Activated T-cell treated with anti-CD3 and anti-CD28 coated beads for 1 hour (primary cell): ENCODE data around the gene MKI67.
"Not testable (repeated sequence)": the region's sequence is repeated elsewhere in the genome, so short reads cannot be mapped to it uniquely, and the experiment has no call there.

Source experiments
- DNase-seq: peaks from one replicate; pipeline ENCODE4 v3.0.0-alpha.2; 2020; ENCODE audit warnings: low read depth

MKI67 gene

GRCh38 chr10:128103229-128103714, 23.0 kb downstream of the MKI67 start:
- DNase-seq: no peak

DNA sequence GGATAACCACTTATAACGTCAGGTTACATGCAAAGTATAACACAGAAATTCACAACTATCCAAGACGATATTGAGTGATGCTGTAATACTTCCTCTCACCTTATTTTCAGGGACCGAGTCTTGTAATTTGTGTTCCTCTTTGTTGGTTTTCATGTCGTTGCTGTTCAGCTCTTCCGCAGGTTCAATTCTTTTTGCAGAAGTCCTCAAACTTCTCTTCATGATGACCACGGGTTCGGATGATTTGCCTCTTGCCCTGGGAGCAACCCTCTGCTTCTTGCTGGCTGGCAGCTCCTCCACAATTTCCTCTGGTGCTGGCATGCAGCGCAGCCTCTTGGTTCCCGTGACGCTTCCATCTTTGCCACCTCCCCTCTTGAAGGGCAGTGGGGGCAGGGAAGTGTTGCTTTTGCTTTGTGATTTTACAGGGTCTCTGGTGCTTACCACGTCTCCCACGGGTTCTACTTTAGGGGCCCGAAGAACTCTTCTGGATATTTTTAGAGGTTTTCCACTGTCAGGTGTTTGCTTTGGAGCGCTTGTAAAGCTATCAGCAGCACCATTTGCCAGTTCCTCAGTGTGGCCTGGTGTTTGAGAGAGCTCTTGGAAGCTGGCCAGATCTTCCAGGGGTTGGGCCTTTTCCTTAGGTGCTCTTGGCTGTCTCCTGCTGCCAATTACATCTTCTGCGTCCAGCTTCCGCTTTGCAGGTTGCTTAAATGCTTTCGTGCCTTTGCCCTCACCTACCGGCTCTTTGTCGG, 23.6 kb downstream of the MKI67 start:
- DNase-seq: no peak

DNA sequence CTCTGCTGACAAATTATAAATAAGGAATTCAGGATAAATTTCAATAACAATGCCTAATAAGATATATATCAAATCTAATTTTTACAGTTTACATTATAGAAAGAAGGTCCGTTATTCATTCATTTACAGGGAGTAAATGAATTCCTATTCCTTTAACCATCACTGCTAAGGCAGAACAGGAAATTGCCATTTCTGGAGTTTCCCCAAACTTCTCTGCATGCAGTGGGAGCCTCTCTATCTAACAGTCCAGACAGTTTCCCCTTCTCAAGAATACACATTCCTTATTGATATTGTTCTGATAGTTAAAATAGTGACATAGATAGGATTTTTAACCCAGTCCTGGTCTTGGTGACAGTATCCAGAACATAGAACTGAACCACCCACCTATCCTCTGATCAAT, 24.3 kb downstream of the MKI67 start:
- DNase-seq: no peak

DNA sequence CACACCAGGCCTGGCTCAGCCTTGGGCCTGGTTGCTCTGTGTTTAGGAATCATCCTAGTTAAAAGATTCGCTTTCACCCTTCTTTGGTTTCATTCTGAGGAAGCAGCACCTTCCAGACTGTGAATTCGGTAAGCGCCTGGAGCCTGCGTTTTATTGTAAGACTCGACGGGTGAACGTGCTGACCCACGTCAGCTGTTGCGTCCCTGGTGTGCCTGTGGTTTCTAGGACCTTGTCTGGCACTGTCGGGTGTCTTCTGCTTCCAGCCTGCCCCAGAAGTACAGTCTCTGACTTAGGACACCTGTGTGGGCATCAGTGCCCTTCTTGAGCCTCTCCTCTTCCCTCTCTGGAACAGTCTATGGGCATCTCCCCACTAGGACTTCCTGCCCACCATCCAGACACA, 26.3 kb downstream of the MKI67 start:
- no peak for DNase-seq

GRCh38 chr10:128098631-128099030, 27.6 kb downstream of the MKI67 start:
- DNase-seq: no peak

GRCh38 chr10:128097783-128098182, 28.4 kb downstream of the MKI67 start:
- DNase-seq: no peak

- DNase-seq: no peak
These were observed 29.6 kb downstream of the MKI67 start for GRCh38 chr10:128096486-128097199.

DNA sequence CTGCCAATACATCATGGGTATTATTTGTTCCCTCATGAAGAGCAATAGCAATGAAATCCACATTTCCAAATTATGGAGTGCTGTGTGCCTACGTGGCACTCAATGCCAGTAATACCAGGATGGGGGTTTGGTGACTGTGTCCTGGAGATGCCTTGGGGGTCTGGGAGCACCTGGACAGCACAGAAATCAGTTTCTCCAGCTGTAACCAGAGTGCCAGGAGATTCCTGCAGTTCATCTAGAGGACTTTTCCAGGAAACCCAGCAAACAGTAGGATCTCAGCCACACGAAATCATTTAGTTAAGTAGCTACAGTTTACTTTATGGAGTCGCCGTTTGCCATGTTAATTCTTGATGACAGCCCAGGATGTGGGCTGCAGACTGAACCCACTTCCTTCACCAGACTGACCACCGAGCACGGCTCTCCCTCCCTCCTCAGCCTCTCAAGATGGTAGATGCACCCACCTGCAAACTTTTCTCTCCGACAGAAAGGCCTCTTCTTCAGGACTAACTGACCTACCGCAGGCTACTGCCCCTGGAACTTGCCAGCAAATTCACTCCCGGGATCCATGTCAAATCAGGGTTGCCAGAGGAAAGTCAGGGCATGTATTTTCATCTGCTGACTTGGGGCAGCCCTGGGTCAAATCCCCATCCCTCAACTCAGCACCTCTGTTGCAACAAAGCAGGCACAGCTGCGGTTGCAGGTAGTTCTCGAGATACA, 30.3 kb downstream of the MKI67 start:
- DNase-seq: no peak

DNA sequence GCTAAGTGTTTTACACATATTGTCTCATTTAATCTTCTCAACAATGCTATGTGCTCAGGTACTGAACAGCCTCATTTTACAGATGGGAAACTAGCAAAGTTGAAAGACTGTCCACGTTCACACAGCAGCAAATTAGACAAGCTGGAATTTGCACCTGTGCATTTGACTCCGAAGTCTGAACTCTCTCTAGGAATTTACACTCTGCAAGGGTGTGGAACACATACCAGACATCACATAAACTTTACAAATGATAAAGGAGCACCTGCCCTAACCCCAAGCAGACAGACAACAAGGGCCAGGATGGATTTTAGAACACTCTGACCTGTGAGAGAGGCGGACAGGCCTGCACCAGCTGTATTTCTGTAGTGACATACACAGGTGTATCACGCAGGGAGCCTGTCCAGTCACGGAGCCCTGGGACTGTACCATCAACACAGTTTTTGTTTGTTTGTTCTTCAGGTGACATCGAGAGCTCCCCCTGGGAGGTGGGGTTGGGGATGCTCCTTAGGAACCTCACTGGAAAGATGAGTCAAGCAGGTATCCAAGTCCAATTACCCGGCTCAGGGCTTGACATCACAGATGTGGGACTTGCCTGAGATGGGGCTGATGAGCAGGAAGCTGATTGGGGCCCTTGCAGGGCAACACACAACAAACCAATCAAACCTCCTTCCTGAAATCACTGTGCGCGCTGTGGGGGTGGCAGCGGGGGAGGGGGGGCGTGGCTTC, 31.0 kb downstream of the MKI67 start:
- DNase-seq: no peak

GRCh38 chr10:128094596-128094995, 31.6 kb downstream of the MKI67 start:
- DNase-seq: not testable (repeated sequence)

GRCh38 chr10:128092454-128092853, 33.8 kb downstream of the MKI67 start:
- DNase-seq: no peak

GRCh38 chr10:128091636-128092210, 34.5 kb downstream of the MKI67 start:
- no peak for DNase-seq

DNA sequence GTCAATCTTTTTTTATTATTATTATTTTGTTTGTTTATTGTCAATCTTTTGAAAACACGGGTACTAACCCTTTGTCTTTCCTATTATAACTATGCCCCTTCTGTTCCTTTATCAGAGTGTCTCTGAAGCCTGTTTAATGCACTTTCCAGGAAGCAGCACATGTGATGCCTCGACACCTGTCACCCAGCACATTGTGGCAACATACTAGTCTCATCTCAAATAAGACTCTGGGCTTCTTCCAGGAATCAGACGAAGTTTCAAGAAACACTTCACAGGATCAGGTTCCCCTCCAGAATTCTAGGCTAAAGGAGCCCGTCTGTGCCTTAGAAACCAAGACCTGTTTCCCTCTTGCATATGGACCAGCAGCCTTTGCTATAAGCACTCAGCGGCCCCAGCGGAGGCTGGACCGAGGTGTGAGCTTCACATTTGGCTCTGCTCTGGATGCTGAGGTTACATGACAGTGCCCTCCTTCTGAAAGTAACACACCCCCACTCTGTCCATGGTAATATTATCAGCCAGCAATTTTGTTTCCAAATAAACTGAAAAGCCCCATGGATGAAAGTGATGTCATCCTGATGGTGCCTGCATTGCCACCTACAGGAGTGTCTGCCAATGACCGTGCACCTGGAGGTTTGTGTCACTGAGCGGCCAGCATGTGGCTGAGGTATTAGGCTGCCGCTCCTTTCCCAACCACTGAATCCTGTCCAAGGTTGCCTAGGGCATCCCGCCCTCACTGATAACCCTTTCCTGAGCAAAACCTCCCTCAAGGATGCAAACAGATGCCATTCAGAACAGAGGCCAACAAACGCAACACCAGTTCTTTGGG, 38.1 kb downstream of the MKI67 start:
- no peak for DNase-seq

- DNase-seq: no peak
These were observed 38.9 kb downstream of the MKI67 start for GRCh38 chr10:128087146-128087883.

- DNase-seq: no peak
These were observed 40.0 kb downstream of the MKI67 start for GRCh38 chr10:128086003-128086863.

DNA sequence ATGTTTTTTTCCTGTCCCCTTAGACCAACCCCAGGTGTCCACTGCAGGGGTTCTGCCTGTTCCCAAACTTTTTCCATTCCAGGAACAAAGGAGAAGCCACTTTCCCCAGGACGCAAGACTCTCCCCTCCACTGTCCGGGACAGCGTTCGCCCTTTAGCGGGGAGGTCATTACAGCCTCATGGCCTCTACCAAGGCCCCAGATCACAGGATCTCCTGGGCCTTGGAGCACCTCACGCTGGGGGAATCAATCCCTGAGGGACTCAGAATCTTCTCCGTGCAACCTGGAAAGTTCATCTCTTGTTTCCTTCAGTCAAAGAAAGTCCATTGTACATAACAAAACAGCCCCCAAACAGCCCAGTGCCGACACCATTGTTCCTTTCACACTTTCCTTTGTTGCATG, 41.2 kb downstream of the MKI67 start:
- no peak for DNase-seq

DNA sequence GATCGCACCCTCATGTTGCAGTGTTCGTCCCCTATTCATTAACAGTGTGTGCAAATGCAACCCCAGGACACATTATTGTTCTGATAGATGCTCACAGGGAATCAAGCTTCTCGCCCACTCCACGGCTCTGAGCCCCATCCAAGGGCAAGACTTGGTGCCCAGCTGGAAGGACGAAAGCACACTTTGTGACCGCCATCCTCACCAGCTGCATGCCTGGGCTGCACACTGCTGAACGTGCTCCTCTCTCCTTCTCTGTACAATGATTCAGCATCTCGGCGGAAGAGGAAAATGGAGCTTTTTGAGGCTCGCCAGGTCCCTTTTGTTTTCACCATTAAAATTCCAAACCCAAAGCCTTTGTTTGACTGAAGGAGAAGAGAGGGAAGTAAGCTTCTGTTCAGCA, 41.9 kb downstream of the MKI67 start:
- DNase-seq: no peak

DNA sequence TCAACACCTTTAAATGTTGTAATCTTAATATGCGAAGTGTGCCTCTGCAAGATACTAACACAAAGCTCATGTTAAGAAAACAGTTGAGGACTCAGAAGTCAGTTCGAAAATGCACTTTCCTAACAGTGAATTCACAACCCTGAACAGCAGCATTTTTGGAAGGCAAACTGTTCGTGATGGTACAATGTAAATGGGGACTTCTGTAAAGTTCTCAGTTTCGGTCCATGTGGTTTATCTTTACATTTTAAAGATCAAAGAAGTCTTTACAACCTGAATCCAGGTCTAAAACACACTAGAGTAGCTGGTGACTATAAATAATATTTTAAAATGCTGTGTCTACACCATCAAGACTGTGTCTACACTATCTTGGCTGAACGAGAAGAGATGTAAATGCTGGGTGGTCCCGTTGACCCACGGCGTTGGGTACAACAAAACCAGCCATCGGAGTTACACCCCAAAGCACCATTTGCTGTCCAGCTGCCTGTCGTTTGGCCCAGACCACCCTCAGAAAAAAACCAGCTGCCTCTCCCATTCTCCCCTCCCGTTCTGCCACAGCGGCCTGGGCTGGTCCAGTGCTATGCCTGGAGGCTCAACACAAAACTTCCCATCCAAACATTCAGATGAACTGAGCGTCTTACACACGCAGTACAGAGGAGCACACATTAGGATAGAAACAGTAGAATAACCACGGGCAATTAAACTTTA, 42.9 kb downstream of the MKI67 start:
- no peak for DNase-seq

DNA sequence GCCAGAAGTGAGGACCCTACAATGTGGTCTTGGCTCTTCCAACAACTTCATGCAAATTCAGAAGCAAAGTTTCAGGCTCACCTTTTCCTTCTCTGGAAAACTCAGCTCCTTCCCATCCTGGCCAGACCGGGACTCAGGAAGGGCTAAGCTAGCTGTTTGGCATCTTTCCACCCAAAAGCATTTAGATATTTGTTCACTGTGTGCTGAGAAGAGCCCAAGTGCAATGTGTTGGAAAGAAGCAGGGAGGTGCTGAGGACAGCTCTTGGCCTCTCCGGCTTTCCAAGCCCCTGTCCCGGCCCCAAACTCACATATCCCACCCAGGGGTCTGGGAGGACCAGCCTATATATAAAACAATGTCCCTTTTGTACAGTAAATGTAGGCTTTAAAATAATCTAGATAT, 44.5 kb downstream of the MKI67 start:
- DNase-seq: no peak
